GM18498 (cell line): ENCODE results near the gene AGBL3.
"Not testable (repeated sequence)": the region's sequence is repeated elsewhere in the genome, so short reads cannot be mapped to it uniquely, and the experiment has no call there.

Experiments
- ATAC-seq: cut with Tn5 transposase; IDR thresholded peaks from one replicate; pipeline ENCODE4 v1.9.1; 2021; ENCODE audit warnings: mild to moderate bottlenecking, moderate library complexity; ENCODE audit not compliant: unreplicated experiment

AGBL3 gene

GRCh38 chr7:135166338-135166990 lies 180.2 kb downstream of the AGBL3 start:
- ATAC-seq, result no peak

DNA sequence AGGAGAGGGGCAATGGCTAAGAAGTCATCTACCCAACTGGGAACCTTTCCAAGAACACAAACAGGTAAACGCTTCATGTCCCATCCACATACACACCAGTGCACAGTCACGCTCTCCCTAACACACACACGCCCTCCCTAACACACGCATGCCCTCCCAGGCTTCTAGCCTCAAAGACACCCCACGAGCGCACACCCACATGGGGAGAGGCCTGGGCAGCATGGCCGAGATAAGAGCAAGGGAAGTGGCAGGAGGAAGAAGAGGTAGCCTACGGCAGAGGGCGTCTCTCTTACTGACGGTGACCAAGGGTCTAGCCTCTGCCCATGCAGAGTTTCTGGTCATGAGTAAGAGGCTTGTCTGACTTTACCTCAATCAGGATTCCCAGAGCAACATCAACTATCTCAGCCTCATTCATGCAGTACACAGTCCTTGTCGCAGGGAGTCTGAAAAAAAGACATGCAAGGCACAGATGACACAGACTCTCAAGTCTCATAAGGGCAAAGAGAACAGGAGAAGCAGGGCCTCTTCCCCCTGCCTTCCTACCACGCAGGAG lies 181.1 kb downstream of the AGBL3 start:
- no peak for ATAC-seq

DNA sequence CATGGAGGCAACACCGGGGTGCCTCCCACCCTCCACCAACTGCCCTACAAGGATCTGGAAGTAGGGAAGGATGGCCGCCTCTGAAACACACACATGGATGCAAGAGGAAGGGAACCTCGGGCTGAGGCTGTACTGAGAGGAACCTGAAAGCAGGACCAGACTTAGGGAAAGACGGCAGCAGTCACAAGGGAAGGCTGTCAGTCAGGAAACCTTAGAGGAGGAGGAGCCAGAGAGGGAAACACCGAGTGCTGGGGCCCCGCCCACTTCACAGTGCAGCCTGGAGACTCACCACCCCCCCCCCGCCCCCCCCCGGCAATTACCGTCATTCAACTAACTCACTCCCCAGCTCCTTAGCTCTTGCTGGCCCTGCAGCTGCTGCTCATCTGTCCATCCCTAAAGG lies 181.7 kb downstream of the AGBL3 start:
- ATAC-seq, result no peak

- no peak for ATAC-seq
These were observed 182.3 kb downstream of the AGBL3 start for GRCh38 chr7:135168489-135169140.

DNA sequence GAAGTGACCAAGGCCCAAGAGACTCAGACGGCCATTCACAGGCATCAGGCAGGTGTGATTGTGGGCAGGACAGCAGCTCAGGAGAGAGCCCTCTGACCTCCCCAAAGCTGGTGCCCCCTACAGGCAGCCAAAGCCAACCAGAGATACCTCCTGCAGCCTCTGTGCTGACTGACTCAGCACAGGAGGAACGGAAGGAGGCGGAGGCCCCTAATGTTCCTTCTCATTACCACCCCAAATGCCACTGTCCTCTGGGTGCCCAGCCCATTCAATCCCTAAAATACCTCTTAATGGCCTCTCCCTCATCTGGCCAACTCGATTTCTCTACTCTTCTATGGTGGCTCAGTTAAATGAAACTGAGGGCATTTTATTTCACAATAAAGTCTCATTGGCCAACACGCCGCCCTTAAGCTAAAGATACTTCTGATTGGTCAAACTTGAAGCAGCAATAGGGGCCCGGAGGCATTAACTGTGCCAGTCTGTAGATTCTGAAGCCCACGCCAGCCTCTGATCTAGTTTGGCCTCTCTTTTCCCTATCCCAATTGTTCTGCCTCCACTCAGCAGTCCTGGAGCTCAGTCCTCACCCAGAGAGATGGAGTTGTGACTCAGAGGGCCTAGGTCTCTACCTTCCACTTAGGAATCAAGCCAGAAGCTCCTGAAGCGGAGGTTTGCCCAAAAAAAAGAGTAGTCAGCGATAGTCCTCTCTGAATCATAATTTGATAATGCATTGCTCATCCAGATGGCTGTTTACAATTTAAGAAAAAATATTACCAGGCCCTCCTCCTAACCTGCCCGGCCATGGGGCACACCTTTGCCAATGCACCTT lies 183.0 kb downstream of the AGBL3 start:
- peak; percentile 39 for ATAC-seq

GRCh38 chr7:135169964-135170273 lies 183.6 kb downstream of the AGBL3 start:
- ATAC-seq, result peak; percentile 19

DNA sequence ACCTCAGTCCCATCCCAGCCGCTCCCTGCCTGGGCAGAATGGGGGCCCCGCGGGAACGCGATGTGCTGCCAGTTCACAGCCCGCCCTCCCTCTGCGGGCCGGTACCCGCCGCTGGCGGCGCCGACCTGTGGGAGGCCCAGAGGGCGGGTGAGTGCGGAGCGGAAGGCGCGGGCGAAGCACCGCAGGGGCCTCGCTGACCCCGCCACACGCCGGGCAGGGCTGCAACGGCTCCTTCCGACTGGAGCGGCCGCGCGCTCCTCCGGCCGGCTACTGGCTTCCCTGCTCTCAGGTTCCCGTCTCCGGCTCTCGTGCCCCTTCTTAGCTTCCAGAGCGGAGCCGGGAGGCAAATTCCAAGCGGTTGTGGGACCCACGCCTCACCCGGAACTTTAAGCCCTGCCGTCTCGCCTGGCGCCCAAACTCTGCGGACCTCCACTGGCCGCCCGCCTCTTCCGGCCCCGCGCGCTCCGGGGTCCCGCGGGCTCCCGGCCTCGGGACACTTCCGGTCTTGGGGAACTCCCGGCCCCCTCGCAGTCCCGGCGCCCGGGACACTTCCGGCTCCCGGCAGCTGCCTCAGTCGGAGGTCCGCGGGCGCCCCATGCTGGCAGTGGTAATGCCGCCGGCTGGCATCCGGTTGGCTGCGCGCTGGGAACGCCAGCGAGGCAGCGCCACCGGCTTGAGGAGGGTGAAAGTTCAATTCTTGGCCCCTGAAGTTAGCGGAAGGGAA lies 184.1 kb downstream of the AGBL3 start, which contains the start of gene CYREN:
TSS of gene CYREN (minus strand) at position 434 of the 724 bp plus-strand sequence. CDS start 1,785 bp downstream, outside the sequence.
- peak; percentile 80 for ATAC-seq

- peak; percentile 31 for ATAC-seq
These were observed 184.7 kb downstream of the AGBL3 start for GRCh38 chr7:135170998-135171481.

DNA sequence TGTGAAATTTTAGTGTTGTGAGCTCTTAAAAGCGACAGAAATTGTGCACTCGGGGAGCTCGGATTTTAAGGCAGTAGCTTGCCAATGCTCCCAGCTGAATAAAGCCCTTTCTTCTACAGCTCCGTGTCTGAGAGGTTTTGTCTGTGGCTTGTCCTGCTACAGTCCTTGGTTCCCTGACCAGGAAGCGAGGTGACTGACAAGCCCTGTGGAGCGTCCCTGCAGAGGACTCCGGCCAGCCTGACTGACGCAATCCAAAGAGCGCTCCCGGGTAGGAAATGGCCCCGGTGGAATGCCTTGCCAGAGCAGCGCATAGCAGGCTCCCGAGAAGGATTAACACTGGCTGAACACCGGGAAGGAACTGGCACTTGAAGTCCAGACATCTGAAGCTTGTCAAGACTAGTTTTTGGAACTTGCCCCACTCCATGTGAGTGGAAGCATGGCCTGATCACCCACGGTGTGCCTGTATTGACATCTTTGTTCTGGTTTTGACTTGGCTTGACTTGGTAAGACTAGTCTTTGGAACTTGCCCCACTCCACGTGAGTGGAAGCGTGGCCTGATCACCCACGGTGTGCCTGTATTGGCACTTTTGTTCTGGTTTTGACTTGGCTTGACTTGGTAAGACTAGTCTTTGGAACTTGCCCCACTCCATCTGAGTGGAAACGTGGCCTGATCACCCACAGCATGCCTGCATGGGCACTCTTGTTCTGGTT lies 185.4 kb downstream of the AGBL3 start:
- ATAC-seq, result not testable (repeated sequence)

DNA sequence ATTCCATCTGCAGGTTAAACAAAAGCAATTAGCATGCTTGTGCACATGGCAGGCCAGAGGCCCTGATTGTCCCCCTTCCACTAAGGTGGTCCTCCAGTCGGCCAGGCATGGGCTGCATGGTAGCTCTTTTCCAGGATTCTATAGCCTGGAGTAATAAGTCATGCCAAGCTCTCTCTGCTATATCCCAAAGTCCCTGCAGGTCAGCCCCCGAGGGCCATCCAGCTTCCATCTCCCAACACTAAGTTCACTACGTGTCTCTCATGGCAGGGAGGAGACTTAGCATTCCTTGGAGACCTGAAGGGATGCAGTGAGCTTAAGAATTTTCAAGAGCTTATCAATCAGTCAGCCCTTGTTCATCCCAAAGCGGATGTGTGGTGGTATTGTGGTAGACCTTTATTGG lies 187.6 kb downstream of the AGBL3 start:
- ATAC-seq, result not testable (repeated sequence)

DNA sequence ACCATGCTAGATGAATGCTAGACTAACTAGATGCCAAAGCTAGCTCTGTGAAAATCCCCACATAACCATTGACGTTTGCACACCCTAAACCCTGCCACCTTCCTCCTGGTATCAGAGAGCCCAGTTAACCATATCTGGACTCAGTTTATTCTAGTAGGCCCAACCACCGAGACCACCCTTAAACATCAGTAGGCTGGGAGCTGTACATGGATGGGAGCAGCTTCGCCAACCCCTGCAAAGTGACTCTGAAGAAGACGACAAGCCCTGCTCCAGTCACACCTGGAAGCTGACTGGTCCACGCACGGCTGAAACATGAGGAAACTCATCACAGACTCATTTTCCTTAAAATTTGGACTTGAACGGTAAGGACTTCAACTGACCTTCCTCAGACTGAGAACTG lies 188.6 kb downstream of the AGBL3 start:
- ATAC-seq, result no peak

- no peak for ATAC-seq
These were observed 189.6 kb downstream of the AGBL3 start for GRCh38 chr7:135175931-135176330.

DNA sequence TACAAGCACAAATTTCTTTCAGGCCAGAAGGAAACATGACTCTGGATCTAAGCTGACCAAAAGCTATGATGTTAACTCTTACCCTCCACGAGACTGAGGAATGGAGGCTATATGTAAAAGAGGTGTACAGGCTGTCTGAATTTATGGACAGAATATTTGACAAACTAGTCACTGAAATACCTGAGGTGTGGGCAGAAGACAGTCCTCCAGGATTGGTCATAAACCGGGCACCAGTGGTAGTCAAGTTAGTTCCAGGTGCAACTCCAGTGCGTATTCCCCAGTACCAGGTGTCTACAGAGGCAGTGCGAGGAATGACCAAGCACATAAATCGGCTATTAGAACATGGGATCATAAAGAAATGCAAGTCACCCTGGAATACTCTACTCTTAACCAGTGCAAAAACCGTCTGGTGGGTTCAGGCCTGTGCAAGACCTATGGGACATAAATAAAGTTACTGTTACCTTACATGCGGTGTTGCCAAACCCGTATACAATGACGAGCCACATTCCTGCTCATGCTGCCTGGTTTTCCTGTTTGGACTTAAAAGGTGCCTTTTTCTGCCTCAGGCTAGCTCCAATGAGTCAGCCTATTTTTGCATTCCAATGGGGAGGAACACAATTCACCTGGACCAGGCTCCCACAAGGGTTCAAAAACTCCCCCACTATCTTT lies 190.9 kb downstream of the AGBL3 start:
- ATAC-seq, result no peak

- ATAC-seq, result no peak
These were observed 192.1 kb downstream of the AGBL3 start for GRCh38 chr7:135178364-135178763.

DNA sequence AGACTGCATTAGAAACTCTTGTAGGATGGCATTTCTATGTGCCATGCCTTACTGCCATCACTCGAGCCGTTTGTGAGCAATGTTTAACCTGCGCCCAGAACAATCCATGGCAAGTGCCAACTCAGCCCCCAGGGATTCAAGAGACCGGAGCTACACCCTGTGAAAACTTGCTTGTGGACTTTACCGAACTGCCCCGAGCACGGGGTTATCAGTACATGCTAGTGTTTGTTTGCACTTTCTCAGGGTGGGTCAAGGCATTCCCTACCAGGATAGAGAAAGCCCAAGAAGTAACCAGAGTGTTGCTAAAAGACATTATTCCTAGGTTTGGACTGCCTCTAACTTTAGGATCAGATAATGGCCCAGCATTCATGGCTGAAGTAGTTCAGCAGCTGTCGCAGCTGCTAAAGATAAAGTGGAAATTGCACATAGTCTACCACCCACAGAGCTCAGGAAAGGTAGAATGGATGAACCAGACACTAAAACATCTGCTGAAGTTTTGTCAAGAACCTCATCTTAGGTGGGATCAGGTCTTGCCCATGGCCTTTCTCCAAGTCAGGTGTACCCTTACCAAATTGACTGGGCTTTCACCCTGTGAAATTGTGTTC lies 193.1 kb downstream of the AGBL3 start:
- no peak for ATAC-seq

- no peak for ATAC-seq
These were observed 193.8 kb downstream of the AGBL3 start for GRCh38 chr7:135180122-135180521.

GRCh38 chr7:135181261-135181928 lies 195.1 kb downstream of the AGBL3 start:
- no peak for ATAC-seq

DNA sequence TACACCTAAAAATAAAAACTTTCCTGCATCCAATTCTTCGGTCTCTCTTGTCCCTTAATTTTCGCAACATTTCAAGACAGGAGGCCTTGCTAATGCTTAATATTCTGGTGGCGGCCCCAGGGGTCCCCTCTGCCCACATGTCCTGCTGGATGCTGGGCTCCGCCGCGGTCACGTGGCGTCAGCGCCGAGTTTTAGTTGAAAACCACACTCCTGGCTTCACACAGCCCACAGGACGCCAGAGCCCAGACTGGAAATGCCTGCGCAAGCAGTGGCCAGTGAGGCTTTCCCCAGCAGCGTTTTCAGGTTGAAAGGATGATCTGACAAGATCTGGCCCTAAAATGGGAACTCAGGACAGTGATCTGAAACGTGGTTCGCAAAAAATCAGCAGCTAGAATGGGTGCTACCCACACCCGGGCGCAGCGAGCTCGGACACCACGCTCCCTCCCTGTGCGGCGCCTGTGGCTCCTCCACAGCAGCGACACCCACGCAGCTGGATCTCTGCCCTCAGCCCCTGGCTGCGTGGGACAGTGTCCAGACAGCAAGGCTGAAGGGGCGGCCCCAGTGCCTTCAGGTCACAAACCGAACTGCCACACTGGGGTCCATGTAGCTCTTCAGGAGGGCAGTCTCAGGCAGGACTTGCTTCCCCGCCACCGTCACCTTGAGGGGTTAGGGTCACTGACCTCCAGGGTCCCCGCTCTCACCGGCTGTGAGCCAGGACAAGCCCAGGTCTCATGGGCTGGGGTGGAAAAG lies 195.8 kb downstream of the AGBL3 start:
- no peak for ATAC-seq
